K562 (cell line): Measurements from ENCODE around the gene IRS2. TPM values are rescaled to one million over a fixed set of nuclear protein-coding genes. Genes with fewer than 3 reads are reported as not detected.

Experiments used
- E4F1 ChIP-seq: fragments of 250-450 bp; sonication (Bioruptor Pico); IDR thresholded peaks from 2 replicates; pipeline ENCODE4 v1.5.0; 2021; ENCODE audit warnings: mild to moderate bottlenecking, borderline replicate concordance
- GTF2B ChIP-seq: IDR thresholded peaks from 2 replicates; pipeline ENCODE4 v1.6.1; 2011; ENCODE audit not compliant: insufficient read length; ENCODE audit errors: extremely low read depth
- ZFP36 ChIP-seq: fragments of 150-350 bp; IDR thresholded peaks from 2 replicates; pipeline ENCODE4 v1.6.1; 2018; ENCODE audit warnings: low read length, low read depth; ENCODE audit not compliant: partially characterized antibody
- ZNF280B ChIP-seq: fragments of 250-450 bp; sonication (Bioruptor Pico); IDR thresholded peaks from 2 replicates; pipeline ENCODE4 v1.5.1; 2021; ENCODE audit warnings: mild to moderate bottlenecking
- ZNF41 ChIP-seq: fragments of 250-450 bp; sonication (Bioruptor Pico); conservative IDR thresholded peaks from 2 replicates; pipeline ENCODE4 v1.4.0; 2020; ENCODE audit warnings: mild to moderate bottlenecking
- polyA plus RNA-seq, 8 experiments: library from polyadenylated mRNA; depleted of rRNA in 4 of 8; stranded (reverse) in 5 of 8; unstranded in 3 of 8; fragments of >200 nt; fragmentation: Nextera tagmentation in 2 of 8; fragmentation: Illumina TruSeq in 1 of 8; extraction: Ambion mirVana in 2 of 8; extraction: Trizol in 1 of 8; gene quantifications; 2 replicates each; pipeline versions ENCODE4 v1.2.1 to v1.2.3, GENCODE V29; 2011 to 2014; ENCODE audit warnings: inconsistent platforms in 1 of 8, missing spikeins in 1 of 8
- total RNA-seq, 7 experiments: library from RNA; depleted of rRNA in 6 of 7; stranded (reverse); fragments of >200 nt in 6 of 7; fragmentation: Illumina TruSeq in 2 of 7; extraction: Trizol in 2 of 7; gene quantifications; 2 replicates each; pipeline versions ENCODE4 v1.2.1 to v1.2.3, GENCODE V29; 2011 to 2021; ENCODE audit warnings: low replicate concordance in 1 of 7

IRS2 gene
- total and polyA plus RNA-seq, 9 of the 15 experiments (the other 6 are each of a cell fraction or from before 2014, with no cell fraction given) = 0.36 to 4.6 (median 0.63) TPM

- TF ChIP-seq ZNF280B (CRISPR knock-in tag) = no peak
- TF ChIP-seq GTF2B = no peak
- TF ChIP-seq ZNF41 = no peak
- TF ChIP-seq ZFP36 = no peak
- TF ChIP-seq E4F1 (CRISPR knock-in tag) = no peak
Measured at GRCh38 chr13:109809216-109809932, 23.0 kb upstream of the IRS2 start (continued).
